Measurements from ENCODE around the gene USP12.

GRCh38 chr13:27182844-27183497 lies 11.4 kb upstream of the USP12 start:
- TF ChIP-seq CTCF (IDR thresholded peaks at IDR 0.05; ENCODE audit: insufficient read depth, low read length) (no peak), POLR2AphosphoS5 (IDR thresholded peaks at IDR 0.05; ENCODE audit: low read depth) (no peak), GABPA (IDR thresholded peaks at IDR 0.05; ENCODE audit: low read depth) (no peak), REST (IDR thresholded peaks at IDR 0.05; ENCODE audit: insufficient replicate concordance, low read depth) (no peak)

Data from HL-60 (cell line).